ENCODE results near the gene SUFU. TPM values are rescaled to one million over a fixed set of nuclear protein-coding genes. Genes with fewer than 3 reads are reported as not detected.

Gene SUFU
- total and polyA plus RNA-seq, 2 of the 13 experiments (the other 11 are each of a cell fraction or from before 2014, with no cell fraction given), result 2.9 to 5.5 TPM

DNA sequence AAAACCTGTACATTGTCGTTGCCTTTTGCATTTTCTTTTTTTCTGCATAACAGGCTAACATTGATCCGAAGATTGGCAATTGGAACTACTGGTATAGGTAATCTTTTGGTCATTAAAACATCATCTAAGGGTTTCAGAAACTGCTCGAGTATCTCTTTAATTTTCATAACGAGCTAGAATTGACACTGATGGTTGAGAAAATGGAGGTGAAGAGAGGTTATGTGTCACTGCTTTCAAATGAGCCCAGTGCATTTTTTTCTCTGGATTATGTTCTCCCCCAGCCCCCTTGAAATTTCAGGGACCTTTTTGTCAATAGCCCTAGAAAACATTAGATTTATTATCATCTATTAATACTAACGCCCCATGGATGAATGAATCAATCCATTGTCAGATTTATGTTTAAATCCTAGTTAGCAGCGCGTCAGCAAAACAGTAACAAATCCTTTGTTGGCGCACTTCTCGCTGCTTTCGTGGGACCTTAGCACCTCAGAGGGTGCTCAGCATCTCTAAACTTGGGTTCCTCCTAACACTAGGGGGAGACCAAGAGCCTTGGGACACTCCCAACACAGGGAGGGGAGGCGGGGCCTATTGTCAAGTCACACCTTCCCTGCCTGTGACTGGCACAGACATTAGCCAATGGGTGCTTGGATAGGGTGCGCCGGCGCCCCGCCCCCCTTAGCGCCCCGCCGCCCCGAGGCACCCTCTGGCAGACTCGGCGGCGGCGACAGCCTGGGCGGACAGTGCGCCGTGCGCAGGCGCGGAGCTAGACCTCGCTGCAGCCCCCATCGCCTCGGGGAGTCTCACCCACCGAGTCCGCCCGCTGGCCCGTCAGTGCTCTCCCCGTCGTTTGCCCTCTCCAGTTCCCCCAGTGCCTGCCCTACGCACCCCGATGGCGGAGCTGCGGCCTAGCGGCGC, at the start of gene SUFU (continued):
- TF ChIP-seq ZNF142 (CRISPR knock-in tag; IDR thresholded peaks at IDR 0.05), result no peak
- TF ChIP-seq SKIL (CRISPR knock-in tag; IDR thresholded peaks at IDR 0.05; ENCODE audit: borderline replicate concordance), result no peak
- no peak for TF ChIP-seq ZNF598 (CRISPR knock-in tag; IDR thresholded peaks at IDR 0.05; ENCODE audit: borderline replicate concordance)
- TF ChIP-seq, protein P1, sequence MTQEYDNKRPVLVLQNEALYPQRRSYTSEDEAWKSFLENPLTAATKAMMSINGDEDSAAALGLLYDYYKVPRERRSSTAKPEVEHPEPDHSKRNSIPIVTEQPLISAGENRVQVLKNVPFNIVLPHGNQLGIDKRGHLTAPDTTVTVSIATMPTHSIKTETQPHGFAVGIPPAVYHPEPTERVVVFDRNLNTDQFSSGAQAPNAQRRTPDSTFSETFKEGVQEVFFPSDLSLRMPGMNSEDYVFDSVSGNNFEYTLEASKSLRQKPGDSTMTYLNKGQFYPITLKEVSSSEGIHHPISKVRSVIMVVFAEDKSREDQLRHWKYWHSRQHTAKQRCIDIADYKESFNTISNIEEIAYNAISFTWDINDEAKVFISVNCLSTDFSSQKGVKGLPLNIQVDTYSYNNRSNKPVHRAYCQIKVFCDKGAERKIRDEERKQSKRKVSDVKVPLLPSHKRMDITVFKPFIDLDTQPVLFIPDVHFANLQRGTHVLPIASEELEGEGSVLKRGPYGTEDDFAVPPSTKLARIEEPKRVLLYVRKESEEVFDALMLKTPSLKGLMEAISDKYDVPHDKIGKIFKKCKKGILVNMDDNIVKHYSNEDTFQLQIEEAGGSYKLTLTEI (CRISPR knock-in tag; conservative IDR thresholded peaks at IDR 0.05), result no peak
- no peak for TF ChIP-seq PAX8 (CRISPR knock-in tag; IDR thresholded peaks at IDR 0.05; ENCODE audit: borderline replicate concordance)
- no peak for TF ChIP-seq ELF4 (CRISPR knock-in tag; IDR thresholded peaks at IDR 0.05; ENCODE audit: borderline replicate concordance)
- peak; percentile 45; the same call in 1 of the 2 replicates for TF ChIP-seq GATAD2A (CRISPR knock-in tag; IDR thresholded peaks at IDR 0.05)
- no peak for TF ChIP-seq ZNF180 (CRISPR knock-in tag; IDR thresholded peaks at IDR 0.05; ENCODE audit: borderline replicate concordance, low read depth)
- no peak for TF ChIP-seq ZNF781 (CRISPR knock-in tag; IDR thresholded peaks at IDR 0.05; ENCODE audit: borderline replicate concordance, not compliant biosample characterization)
- TF ChIP-seq MAF1 (CRISPR knock-in tag; IDR thresholded peaks at IDR 0.05; ENCODE audit: borderline replicate concordance), result no peak
- no peak for TF ChIP-seq ZNF431 (CRISPR knock-in tag; IDR thresholded peaks at IDR 0.05; ENCODE audit: borderline replicate concordance, low read depth)
- peak; percentile 55 for TF ChIP-seq TFDP2 (CRISPR knock-in tag; IDR thresholded peaks at IDR 0.05)
- TF ChIP-seq, protein P2, sequence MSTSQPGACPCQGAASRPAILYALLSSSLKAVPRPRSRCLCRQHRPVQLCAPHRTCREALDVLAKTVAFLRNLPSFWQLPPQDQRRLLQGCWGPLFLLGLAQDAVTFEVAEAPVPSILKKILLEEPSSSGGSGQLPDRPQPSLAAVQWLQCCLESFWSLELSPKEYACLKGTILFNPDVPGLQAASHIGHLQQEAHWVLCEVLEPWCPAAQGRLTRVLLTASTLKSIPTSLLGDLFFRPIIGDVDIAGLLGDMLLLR (CRISPR knock-in tag; IDR thresholded peaks at IDR 0.05), result no peak
- TF ChIP-seq, protein P3, sequence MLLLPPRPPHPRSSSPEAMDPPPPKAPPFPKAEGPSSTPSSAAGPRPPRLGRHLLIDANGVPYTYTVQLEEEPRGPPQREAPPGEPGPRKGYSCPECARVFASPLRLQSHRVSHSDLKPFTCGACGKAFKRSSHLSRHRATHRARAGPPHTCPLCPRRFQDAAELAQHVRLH (CRISPR knock-in tag; IDR thresholded peaks at IDR 0.05; ENCODE audit: borderline replicate concordance, low read depth), result 0 out of 2 replicates have a peak, but pooled peaks have one; percentile 59

All from HepG2 (cell line).